Stimulated activated effector memory CD8-positive, alpha-beta T cell treated with anti-CD3 and anti-CD28 coated beads, Interleukin-12 subunit alpha, Interleukin-12 subunit beta, amount 100 ng/mL, for 72 hours (primary cell): ENCODE data around the gene SAMD3.

ENCODE experiments used
- ATAC-seq: fragments of 150-1000 bp; cut with Tn5 transposase; 2 replicates; pipeline ENCODE4 v1.10.0; 2021
- DNase-seq, 2 donors: peaks; one replicate each; pipeline ENCODE4 v3.0.0; 2021 to 2022; ENCODE audit warnings: low spot score in 2 of 2
- H3K27ac Mint-ChIP-seq: one replicate; pipeline ENCODE4 v1.8.0; 2022; ENCODE audit warnings: mild to moderate bottlenecking, mixed read lengths
- H3K36me3 Mint-ChIP-seq: one replicate; pipeline ENCODE4 v1.8.0; 2022; ENCODE audit warnings: mild to moderate bottlenecking, mixed read lengths
- H3K4me1 Mint-ChIP-seq: one replicate; pipeline ENCODE4 v1.8.0; 2022; ENCODE audit warnings: mixed read lengths
- H3K4me3 Mint-ChIP-seq: one replicate; pipeline ENCODE4 v1.8.0; 2022; ENCODE audit warnings: mild to moderate bottlenecking, mixed read lengths
- H3K9me3 Mint-ChIP-seq: one replicate; pipeline ENCODE4 v1.8.0; 2022; ENCODE audit warnings: mixed read lengths

Gene SAMD3

DNA sequence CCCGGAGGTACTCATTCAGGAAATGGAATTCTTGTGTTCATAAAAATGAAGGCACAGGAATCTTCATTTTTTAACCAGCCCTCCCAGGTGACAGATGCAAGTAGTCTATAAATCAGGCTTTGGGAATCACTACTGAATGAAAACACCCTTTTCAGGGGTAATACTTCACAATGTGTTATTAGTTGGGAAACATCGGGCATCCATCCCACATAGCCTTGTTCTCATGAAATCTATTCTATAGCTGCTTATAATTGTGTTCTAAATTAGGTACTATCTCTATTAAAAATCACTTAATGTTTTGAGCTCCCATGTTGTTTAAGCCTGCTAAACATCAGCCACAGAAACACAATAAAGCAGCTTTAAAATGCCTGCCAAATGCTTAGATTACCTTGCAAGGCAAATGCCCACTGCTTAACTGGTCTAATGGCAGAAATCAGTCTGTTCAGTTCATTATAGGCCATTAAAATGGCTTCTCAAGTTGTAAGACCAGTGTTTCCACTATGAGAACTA lies 109.5 kb downstream of the SAMD3 start:
- H3K36me3 Mint-ChIP-seq = no peaks in the 10 kb centered on the region
- peaks cover 20% of the 10 kb centered on the region for H3K4me1 Mint-ChIP-seq
- DNase-seq (no peak), ATAC-seq (no peak)
- H3K9me3 Mint-ChIP-seq = no peaks in the 10 kb centered on the region
- H3K27ac Mint-ChIP-seq = no peak overlapping the region
- H3K4me3 Mint-ChIP-seq = no peak overlapping the region

DNA sequence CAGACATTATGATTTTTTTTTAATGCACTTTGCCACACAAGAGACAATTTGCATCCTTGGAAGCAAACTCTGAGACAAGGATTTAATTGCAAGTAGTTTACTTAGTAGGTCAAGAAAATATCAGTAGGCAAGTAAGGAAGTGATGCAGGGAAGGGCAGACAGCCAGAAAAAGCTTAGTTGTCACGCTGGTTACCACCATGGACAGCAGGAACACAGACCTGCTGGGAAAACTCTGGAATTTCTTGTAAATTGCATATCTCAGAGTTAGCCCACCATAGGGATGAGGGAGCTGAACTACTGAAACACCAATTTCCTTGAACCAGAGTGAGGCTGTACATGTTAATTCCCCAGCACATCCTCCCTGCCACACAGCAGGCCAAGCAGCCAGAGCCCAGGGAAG lies 111.7 kb downstream of the SAMD3 start:
- Mint-ChIP-seq H3K9me3 (no peaks in the 10 kb centered on the region), H3K27ac (no peak overlapping the region), H3K36me3 (peaks cover 3% of the 10 kb centered on the region), H3K4me1 (peaks cover 20% of the 10 kb centered on the region), H3K4me3 (no peak overlapping the region)
- ATAC-seq (no peak), DNase-seq (no peak)

- Mint-ChIP-seq H3K9me3 (no peaks in the 10 kb centered on the region), H3K4me1 (peaks cover 20% of the 10 kb centered on the region), H3K4me3 (no peak overlapping the region), H3K36me3 (peaks cover 10% of the 10 kb centered on the region), H3K27ac (no peak overlapping the region)
- no peak for ATAC-seq
- DNase-seq = no peak
These were observed 115.0 kb downstream of the SAMD3 start for GRCh38 chr6:130107710-130108109.

- no peaks in the 10 kb centered on the region for H3K9me3 Mint-ChIP-seq
- DNase-seq (no peak), ATAC-seq (peak; percentile 65)
- no peak overlapping the region for H3K4me3 Mint-ChIP-seq
- H3K36me3 Mint-ChIP-seq = peaks cover 20% of the 10 kb centered on the region
- no peak overlapping the region for H3K27ac Mint-ChIP-seq
- peaks cover 20% of the 10 kb centered on the region for H3K4me1 Mint-ChIP-seq
These were observed 116.6 kb downstream of the SAMD3 start for GRCh38 chr6:130105996-130106704.

DNA sequence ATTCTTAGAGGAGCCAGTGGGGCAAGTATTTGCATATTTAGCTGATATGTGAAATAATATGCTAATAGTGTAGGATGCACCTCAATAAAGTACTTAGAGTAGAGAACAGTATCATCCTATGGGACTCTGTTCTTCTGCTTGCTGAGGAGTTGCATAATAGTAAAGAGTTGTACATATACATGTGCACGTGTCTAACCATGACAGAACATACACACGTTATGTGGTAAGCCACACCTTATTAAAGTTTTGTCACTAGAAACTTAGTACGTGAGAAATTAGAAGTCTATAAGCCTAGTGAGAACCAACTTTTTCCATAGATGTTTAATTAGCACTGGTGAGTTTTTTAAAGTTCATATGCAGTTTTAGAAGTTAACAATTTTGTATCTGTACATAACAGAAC lies 123.6 kb downstream of the SAMD3 start:
- Mint-ChIP-seq H3K36me3 (peaks cover 35% of the 10 kb centered on the region), H3K9me3 (no peaks in the 10 kb centered on the region), H3K4me1 (no peaks in the 10 kb centered on the region), H3K4me3 (no peak overlapping the region), H3K27ac (no peak overlapping the region)
- no peak for DNase-seq
- ATAC-seq = no peak

DNA sequence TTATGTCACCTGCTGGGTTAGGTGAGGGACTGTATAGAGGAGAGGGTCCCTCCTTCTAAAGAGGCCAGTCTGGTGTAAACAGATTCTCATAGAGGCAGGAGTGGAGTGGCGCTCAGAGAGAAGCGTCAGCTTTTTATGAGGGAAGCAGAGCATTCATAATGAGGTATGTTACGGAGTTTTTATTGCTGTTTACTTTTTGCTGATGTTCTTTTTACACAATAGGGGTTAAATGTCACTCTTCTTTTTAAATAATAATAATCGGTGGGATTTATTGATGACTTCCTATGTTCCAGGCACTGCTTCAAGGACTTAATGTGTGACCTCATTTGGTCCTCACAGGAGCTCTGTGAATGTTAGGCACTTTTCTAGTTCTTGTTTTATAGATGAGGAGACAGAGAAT lies 124.4 kb downstream of the SAMD3 start:
- ATAC-seq (no peak), DNase-seq (no peak)
- Mint-ChIP-seq H3K27ac (no peak overlapping the region), H3K4me1 (no peaks in the 10 kb centered on the region), H3K36me3 (peaks cover 43% of the 10 kb centered on the region), H3K9me3 (no peaks in the 10 kb centered on the region), H3K4me3 (no peak overlapping the region)
